Vagina (tissue), 2 donors: ENCODE results near the gene NPM1.

Experiments used
- CTCF ChIP-seq, 3 experiments: fragments of 450-650 bp in 2 of 3; fragments of 200-600 bp in 1 of 3; sonication (generic) in 1 of 3; IDR thresholded peaks; one replicate each; pipeline ENCODE4 v1.5.1; 2017 to 2019; ENCODE audit warnings: antibody characterized with exemption in 3 of 3, mild to moderate bottlenecking in 2 of 3, moderate library complexity in 2 of 3
- POLR2A ChIP-seq, 2 donors: fragments of 450-650 bp; IDR thresholded peaks; one replicate each; pipeline ENCODE4 v1.6.1; 2017; ENCODE audit warnings: antibody characterized with exemption in 2 of 2, mild to moderate bottlenecking in 2 of 2, moderate library complexity in 2 of 2
- POLR2AphosphoS5 ChIP-seq, 2 donors: sonication (generic); formaldehyde crosslinking; IDR thresholded peaks; one replicate each; pipeline ENCODE4 v1.9.0; 2017; ENCODE audit warnings: antibody characterized with exemption in 2 of 2, mild to moderate bottlenecking in 2 of 2, low read depth in 1 of 2; ENCODE audit not compliant: insufficient read depth in 1 of 2

- TF ChIP-seq CTCF (IDR thresholded peaks at IDR 0.05) (no peak), POLR2AphosphoS5 (IDR thresholded peaks at IDR 0.05; ENCODE audit: insufficient read depth in 1 of 2, low read depth in 1 of 2) (no peak), POLR2A (IDR thresholded peaks at IDR 0.05) (no peak)
Observed at GRCh38 chr5:171422495-171422894, 34.8 kb downstream of the NPM1 start.
